SK-N-SH treated with all-trans-retinoic acid at 6 μM for 48 hours (cell line): ENCODE results near the gene TSHZ2.

Experiments
- ATAC-seq: fragments of 200-7000 bp; cut with Tn5 transposase; 3 replicates; pipeline ENCODE4 v1.9.1; 2020; ENCODE audit warnings: mild to moderate bottlenecking, moderate library complexity
- ARNTL ChIP-seq: fragments of 450-650 bp; formaldehyde crosslinking; IDR thresholded peaks from 2 replicates; pipeline ENCODE4 v1.5.0; 2020; ENCODE audit warnings: low read depth, mild to moderate bottlenecking, moderate library complexity, borderline replicate concordance
- BACH2 ChIP-seq: fragments of 250-450 bp; sonication (Bioruptor Pico); IDR thresholded peaks from 2 replicates; pipeline ENCODE4 v1.9.0; 2021; ENCODE audit warnings: mild to moderate bottlenecking, borderline replicate concordance
- CREB5 ChIP-seq: fragments of 250-450 bp; sonication (Bioruptor Pico); IDR thresholded peaks from 2 replicates; pipeline ENCODE4 v1.5.1; 2020; ENCODE audit warnings: low read depth, mild to moderate bottlenecking, moderate library complexity
- CSDC2 ChIP-seq: fragments of 250-450 bp; sonication (Bioruptor Pico); IDR thresholded peaks from 2 replicates; pipeline ENCODE4 v1.5.0; 2020; ENCODE audit warnings: mild to moderate bottlenecking, moderate library complexity
- CSRNP3 ChIP-seq: fragments of 250-450 bp; sonication (Bioruptor Pico); IDR thresholded peaks from 2 replicates; pipeline ENCODE4 v1.5.1; 2021; ENCODE audit warnings: mild to moderate bottlenecking, moderate library complexity
- ESRRG ChIP-seq: fragments of 250-450 bp; sonication (Bioruptor Pico); IDR thresholded peaks from 2 replicates; pipeline ENCODE4 v1.6.1; 2021; ENCODE audit warnings: mild to moderate bottlenecking
- GLIS3 ChIP-seq: fragments of 250-450 bp; sonication (Bioruptor Pico); IDR thresholded peaks from 2 replicates; pipeline ENCODE4 v1.5.0; 2020; ENCODE audit warnings: mild to moderate bottlenecking, moderate library complexity
- ISL1 ChIP-seq: fragments of 250-450 bp; sonication (Bioruptor Pico); IDR thresholded peaks from 2 replicates; pipeline ENCODE4 v2.1.2; 2022; ENCODE audit warnings: mild to moderate bottlenecking, moderate library complexity
- POU6F1 ChIP-seq: fragments of 250-450 bp; sonication (Bioruptor Pico); IDR thresholded peaks from 2 replicates; pipeline ENCODE4 v1.8.0; 2021; ENCODE audit warnings: low read depth, mild to moderate bottlenecking, moderate library complexity, borderline replicate concordance
- PPARA ChIP-seq: fragments of 250-450 bp; sonication (Bioruptor Pico); IDR thresholded peaks from 2 replicates; pipeline ENCODE4 v1.5.0; 2020; ENCODE audit warnings: mild to moderate bottlenecking, borderline replicate concordance
- RARB ChIP-seq: fragments of 250-450 bp; sonication (Bioruptor Pico); IDR thresholded peaks from 2 replicates; pipeline ENCODE4 v1.8.0; 2021; ENCODE audit warnings: mild to moderate bottlenecking, moderate library complexity
- SNAI2 ChIP-seq: fragments of 250-450 bp; sonication (Bioruptor Pico); IDR thresholded peaks from 2 replicates; pipeline ENCODE4 v1.5.0; 2020; ENCODE audit warnings: mild to moderate bottlenecking, moderate library complexity
- TCF4 ChIP-seq: fragments of 250-450 bp; sonication (Bioruptor Pico); IDR thresholded peaks from 2 replicates; pipeline ENCODE4 v1.8.0; 2021; ENCODE audit warnings: mild to moderate bottlenecking, moderate library complexity, borderline replicate concordance
- TOX ChIP-seq: fragments of 250-450 bp; sonication (Bioruptor Pico); IDR thresholded peaks from 2 replicates; pipeline ENCODE4 v1.8.0; 2021; ENCODE audit warnings: mild to moderate bottlenecking, moderate library complexity, borderline replicate concordance
- TSHZ2 ChIP-seq: fragments of 250-450 bp; sonication (Bioruptor Pico); IDR thresholded peaks from 2 replicates; pipeline ENCODE4 v1.5.0; 2020; ENCODE audit warnings: mild to moderate bottlenecking, moderate library complexity
- ZC3H10 ChIP-seq: fragments of 250-450 bp; sonication (Bioruptor Pico); IDR thresholded peaks from 2 replicates; pipeline ENCODE4 v1.5.1; 2021; ENCODE audit warnings: mild to moderate bottlenecking, moderate library complexity
- ZFP3 ChIP-seq: fragments of 250-450 bp; sonication (Bioruptor Pico); IDR thresholded peaks from 2 replicates; pipeline ENCODE4 v1.5.0; 2020; ENCODE audit warnings: mild to moderate bottlenecking, moderate library complexity
- ZFP30 ChIP-seq: fragments of 450-650 bp; formaldehyde crosslinking; IDR thresholded peaks from 2 replicates; pipeline ENCODE4 v1.5.0; 2022; ENCODE audit warnings: mild to moderate bottlenecking, moderate library complexity
- ZNF565 ChIP-seq: fragments of 450-650 bp; formaldehyde crosslinking; conservative IDR thresholded peaks from 2 replicates; pipeline ENCODE4 v1.5.0; 2020; ENCODE audit warnings: low read depth, mild to moderate bottlenecking, moderate library complexity
- ZNF70 ChIP-seq: fragments of 450-650 bp; formaldehyde crosslinking; IDR thresholded peaks from 2 replicates; pipeline ENCODE4 v1.5.0; 2020; ENCODE audit warnings: mild to moderate bottlenecking, moderate library complexity
- ZNF8 ChIP-seq: fragments of 450-650 bp; formaldehyde crosslinking; IDR thresholded peaks from 2 replicates; pipeline ENCODE4 v1.5.0; 2020; ENCODE audit warnings: mild to moderate bottlenecking, moderate library complexity

TSHZ2 gene

GRCh38 chr20:53402233-53403005 lies 430.3 kb downstream of the TSHZ2 start (continued):
- TF ChIP-seq TOX (CRISPR knock-in tag), result no peak
- TF ChIP-seq, all 23 proteins: peak for 0

- no peak for ATAC-seq
- TF ChIP-seq RARB (no peak), ZNF565 (CRISPR knock-in tag) (no peak), ESRRG (CRISPR knock-in tag) (no peak), ZNF70 (CRISPR knock-in tag) (no peak), TOX (CRISPR knock-in tag) (no peak), ZNF8 (CRISPR knock-in tag) (no peak), ISL1 (CRISPR knock-in tag) (no peak), GLIS3 (CRISPR knock-in tag) (no peak), ZFP3 (no peak)
These were observed 430.9 kb downstream of the TSHZ2 start for GRCh38 chr20:53403029-53403428.

GRCh38 chr20:53405139-53405538 lies 433.0 kb downstream of the TSHZ2 start:
- no peak for ATAC-seq
- TF ChIP-seq ISL1 (CRISPR knock-in tag), result no peak
- no peak for TF ChIP-seq CSRNP3
- no peak for TF ChIP-seq ARNTL (CRISPR knock-in tag)
- no peak for TF ChIP-seq PPARA (CRISPR knock-in tag)
- no peak for TF ChIP-seq ZFP30 (CRISPR knock-in tag)
- TF ChIP-seq RARB, result no peak
- TF ChIP-seq ZNF70 (CRISPR knock-in tag), result no peak
- TF ChIP-seq ZNF8 (CRISPR knock-in tag), result no peak
- no peak for TF ChIP-seq ZFP3
- TF ChIP-seq ZC3H10, result no peak
- TF ChIP-seq POU6F1 (CRISPR knock-in tag), result no peak
- TF ChIP-seq CREB5 (CRISPR knock-in tag), result no peak
- no peak for TF ChIP-seq TSHZ2
- TF ChIP-seq TCF4 (CRISPR knock-in tag), result no peak
- TF ChIP-seq SNAI2 (CRISPR knock-in tag), result no peak
- no peak for TF ChIP-seq ZNF565 (CRISPR knock-in tag)

- ATAC-seq, result no peak
- TF ChIP-seq ZC3H10, result no peak
- TF ChIP-seq POU6F1 (CRISPR knock-in tag), result no peak
- TF ChIP-seq GLIS3 (CRISPR knock-in tag), result no peak
- TF ChIP-seq ZNF8 (CRISPR knock-in tag), result no peak
- TF ChIP-seq ZFP30 (CRISPR knock-in tag), result no peak
- TF ChIP-seq TSHZ2, result no peak
- no peak for TF ChIP-seq ZFP3
- TF ChIP-seq CSRNP3, result no peak
- TF ChIP-seq CSDC2 (CRISPR knock-in tag), result no peak
- no peak for TF ChIP-seq BACH2 (CRISPR knock-in tag)
- TF ChIP-seq ESRRG (CRISPR knock-in tag), result no peak
- no peak for TF ChIP-seq SNAI2 (CRISPR knock-in tag)
- no peak for TF ChIP-seq TOX (CRISPR knock-in tag)
These were observed 434.4 kb downstream of the TSHZ2 start for GRCh38 chr20:53406580-53406979.
